HG03066 (cell line): Measurements from ENCODE around the gene SLC10A3.

Experiments used
- ATAC-seq: cut with Tn5 transposase; IDR thresholded peaks from one replicate; pipeline ENCODE4 v1.9.1; 2021; ENCODE audit warnings: low read depth; ENCODE audit not compliant: unreplicated experiment

Gene SLC10A3

GRCh38 chrX:154443479-154443910, 46.9 kb downstream of the SLC10A3 start:
- no peak for ATAC-seq

DNA sequence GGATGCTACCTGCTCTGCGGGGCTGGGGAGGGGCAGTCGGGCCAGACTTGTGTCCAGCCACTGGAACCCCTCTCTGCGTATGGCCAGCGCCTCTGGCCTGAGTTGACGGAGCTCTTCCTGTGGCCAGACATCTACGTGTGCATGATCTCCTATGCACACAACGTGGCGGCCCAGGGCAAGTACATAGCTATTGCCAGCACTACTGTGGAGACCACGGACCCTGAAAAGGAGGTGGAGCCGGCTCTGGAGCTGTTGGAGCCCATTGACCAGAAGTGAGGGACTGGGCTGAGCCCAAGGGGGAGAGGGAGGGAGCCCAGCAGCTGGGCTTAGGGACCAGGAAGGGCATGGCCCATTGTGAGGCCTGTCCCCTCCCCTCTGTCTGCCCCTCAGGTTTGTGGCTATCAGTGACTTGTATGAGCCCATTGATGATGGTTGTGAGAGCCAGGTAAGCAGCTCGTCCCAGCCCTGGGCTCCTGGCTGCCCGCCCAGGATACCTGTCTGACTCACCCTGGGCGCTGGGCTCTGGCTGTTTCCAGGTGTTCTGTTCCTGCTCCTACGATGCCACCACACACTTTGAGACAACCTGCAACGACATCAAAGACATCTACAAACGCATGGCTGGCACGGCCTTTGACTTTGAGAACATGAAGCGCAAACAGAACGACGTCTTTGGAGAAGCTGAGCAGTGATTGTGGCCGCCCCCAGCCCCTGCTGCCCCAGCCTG, 48.3 kb downstream of the SLC10A3 start:
- no peak for ATAC-seq

GRCh38 chrX:154441564-154441963, 48.9 kb downstream of the SLC10A3 start:
- no peak for ATAC-seq

GRCh38 chrX:154440623-154441357, 49.6 kb downstream of the SLC10A3 start:
- no peak for ATAC-seq

DNA sequence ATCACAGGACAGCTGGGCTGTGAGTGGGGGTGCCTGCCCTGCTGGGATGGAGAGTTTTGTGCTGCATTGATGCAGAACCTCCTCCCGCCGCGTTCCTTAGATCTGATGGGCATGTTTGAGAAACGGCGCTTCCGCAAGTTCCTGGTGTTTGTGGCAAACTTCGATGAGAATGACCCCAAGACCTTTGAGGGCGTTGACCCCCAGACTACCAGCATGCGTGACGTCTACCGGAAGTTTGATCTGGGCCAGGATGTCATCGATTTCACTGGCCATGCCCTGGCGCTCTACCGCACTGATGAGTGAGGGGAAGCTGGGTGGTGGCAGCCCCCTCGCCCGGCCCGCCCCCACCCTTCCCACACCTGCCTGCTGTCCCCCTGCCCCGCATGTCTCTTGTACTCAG, 50.6 kb downstream of the SLC10A3 start:
- no peak for ATAC-seq

DNA sequence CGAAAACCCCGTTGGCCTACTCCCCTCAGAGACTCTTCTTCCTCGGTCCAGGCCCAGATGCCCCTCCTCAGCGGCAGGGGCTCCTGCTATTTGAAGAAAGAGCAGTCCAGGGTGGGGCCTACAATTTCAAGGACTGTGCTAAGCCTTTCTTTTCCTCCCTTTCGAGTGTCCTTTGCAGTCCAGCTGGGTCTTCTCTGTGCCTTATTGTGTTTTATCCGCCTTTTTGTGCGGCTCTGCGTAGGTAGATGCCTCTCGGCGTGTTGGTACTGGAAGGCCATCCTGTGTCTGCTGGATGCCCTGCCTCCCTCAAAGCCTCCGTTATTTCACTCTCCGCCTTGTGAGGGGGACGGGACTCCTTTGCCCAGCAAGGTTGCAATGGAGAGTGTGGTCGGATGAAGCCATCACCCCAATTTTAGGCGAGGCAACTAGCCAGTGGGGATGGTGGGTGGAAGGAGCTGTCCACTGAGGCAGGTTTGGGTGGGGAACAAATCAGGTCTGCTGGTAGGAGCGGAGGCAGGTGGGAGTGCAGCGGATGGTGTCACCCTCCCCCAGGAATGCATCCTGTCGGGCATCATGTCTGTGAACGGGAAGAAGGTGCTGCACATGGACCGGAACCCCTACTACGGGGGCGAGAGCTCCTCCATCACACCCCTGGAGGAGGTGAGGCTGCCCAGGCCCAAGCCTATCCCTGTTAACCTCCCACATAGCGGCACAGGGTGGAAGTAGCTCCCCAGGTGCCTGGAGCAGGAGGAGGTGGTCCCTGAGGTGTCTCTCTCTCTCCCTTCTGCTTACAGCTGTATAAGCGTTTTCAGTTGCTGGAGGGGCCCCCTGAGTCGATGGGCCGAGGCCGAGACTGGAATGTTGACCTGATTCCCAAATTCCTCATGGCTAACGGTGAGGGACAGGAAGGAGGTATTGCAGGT, 52.2 kb downstream of the SLC10A3 start:
- no peak for ATAC-seq
